PFSK-1 (cell line): ENCODE data around the gene CASD1.

ENCODE experiments used
- FOXP2 ChIP-seq: optimal IDR thresholded peaks from 2 replicates; pipeline ENCODE3; 2011; ENCODE audit warnings: borderline replicate concordance, control low read depth, inconsistent platforms; ENCODE audit not compliant: insufficient read depth; ENCODE audit errors: extremely low read length, extremely low read depth
- POLR2AphosphoS5 ChIP-seq: IDR thresholded peaks from 2 replicates; pipeline ENCODE4 v1.6.1; 2012; ENCODE audit warnings: low read depth, mild to moderate bottlenecking, control low read depth, low read length, moderate library complexity
- SIN3A ChIP-seq: IDR thresholded peaks from 2 replicates; pipeline ENCODE4 v1.6.1; 2012; ENCODE audit warnings: mild to moderate bottlenecking, low read length, moderate library complexity, borderline replicate concordance; ENCODE audit not compliant: insufficient read depth
- TAF1 ChIP-seq: IDR thresholded peaks from 2 replicates; pipeline ENCODE4 v1.6.1; 2012; ENCODE audit warnings: low read length, control low read depth, borderline replicate concordance; ENCODE audit not compliant: insufficient read depth
- TF ChIP-seq, protein P1 (sequence below), 2 experiments: IDR thresholded peaks; 2 replicates each; pipeline versions ENCODE4 v1.6.1 to v1.8.0; 2011 to 2012; ENCODE audit warnings: low read depth in 2 of 2, low read length in 2 of 2, control low read depth in 1 of 2, inconsistent platforms in 1 of 2, mild to moderate bottlenecking in 1 of 2, moderate library complexity in 1 of 2; ENCODE audit not compliant: insufficient read depth in 1 of 2

GRCh38 chr7:94509264-94509886, at the start of gene CASD1:
- TF ChIP-seq TAF1 (no peak), SIN3A (no peak), FOXP2 (no peak), POLR2AphosphoS5 (no peak; the same call in 1 of the 2 replicates)
- TF ChIP-seq, protein P1, sequence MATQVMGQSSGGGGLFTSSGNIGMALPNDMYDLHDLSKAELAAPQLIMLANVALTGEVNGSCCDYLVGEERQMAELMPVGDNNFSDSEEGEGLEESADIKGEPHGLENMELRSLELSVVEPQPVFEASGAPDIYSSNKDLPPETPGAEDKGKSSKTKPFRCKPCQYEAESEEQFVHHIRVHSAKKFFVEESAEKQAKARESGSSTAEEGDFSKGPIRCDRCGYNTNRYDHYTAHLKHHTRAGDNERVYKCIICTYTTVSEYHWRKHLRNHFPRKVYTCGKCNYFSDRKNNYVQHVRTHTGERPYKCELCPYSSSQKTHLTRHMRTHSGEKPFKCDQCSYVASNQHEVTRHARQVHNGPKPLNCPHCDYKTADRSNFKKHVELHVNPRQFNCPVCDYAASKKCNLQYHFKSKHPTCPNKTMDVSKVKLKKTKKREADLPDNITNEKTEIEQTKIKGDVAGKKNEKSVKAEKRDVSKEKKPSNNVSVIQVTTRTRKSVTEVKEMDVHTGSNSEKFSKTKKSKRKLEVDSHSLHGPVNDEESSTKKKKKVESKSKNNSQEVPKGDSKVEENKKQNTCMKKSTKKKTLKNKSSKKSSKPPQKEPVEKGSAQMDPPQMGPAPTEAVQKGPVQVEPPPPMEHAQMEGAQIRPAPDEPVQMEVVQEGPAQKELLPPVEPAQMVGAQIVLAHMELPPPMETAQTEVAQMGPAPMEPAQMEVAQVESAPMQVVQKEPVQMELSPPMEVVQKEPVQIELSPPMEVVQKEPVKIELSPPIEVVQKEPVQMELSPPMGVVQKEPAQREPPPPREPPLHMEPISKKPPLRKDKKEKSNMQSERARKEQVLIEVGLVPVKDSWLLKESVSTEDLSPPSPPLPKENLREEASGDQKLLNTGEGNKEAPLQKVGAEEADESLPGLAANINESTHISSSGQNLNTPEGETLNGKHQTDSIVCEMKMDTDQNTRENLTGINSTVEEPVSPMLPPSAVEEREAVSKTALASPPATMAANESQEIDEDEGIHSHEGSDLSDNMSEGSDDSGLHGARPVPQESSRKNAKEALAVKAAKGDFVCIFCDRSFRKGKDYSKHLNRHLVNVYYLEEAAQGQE (IDR thresholded peaks at IDR 0.05; ENCODE audit: insufficient read depth in 1 of 2, low read depth in 2 of 2, low read length in 2 of 2) = no peak
